Natural killer cell treated with Interleukin-12 subunit alpha and Interleukin-12 subunit beta and Interleukin-15 and Interleukin-18, amount 100 ng/mL, for 72 hours (primary cell): ENCODE data around the gene PTPN23. TPM values are rescaled to one million over a fixed set of nuclear protein-coding genes. Genes with fewer than 3 reads are reported as not detected.
A peak's percentile ranks its signal among the peaks of the same experiment; 100 is the strongest.
"Not testable (repeated sequence)": the region's sequence is repeated elsewhere in the genome, so short reads cannot be mapped to it uniquely, and the experiment has no call there.

ENCODE experiments used
- ATAC-seq, 2 donors: fragments of 150-1000 bp; cut with Tn5 transposase in 1 of 2; sonication (Bioruptor Pico), chemical (Tn5 transposase) in 1 of 2; 2 replicates each; pipeline ENCODE4 v1.10.0; 2021
- DNase-seq: peaks from one replicate; pipeline ENCODE4 v3.0.0; 2022; ENCODE audit warnings: low spot score
- H3K27ac Mint-ChIP-seq, 2 donors: 1 replicate in 1 of 2; 2 replicates in 1 of 2; pipeline ENCODE4 v1.8.0; 2022; ENCODE audit warnings: mixed read lengths in 2 of 2, mild to moderate bottlenecking in 1 of 2, moderate library complexity in 1 of 2
- H3K27me3 Mint-ChIP-seq, 2 donors: 1 replicate in 1 of 2; 2 replicates in 1 of 2; pipeline ENCODE4 v1.8.0; 2022; ENCODE audit warnings: mixed read lengths in 2 of 2
- H3K36me3 Mint-ChIP-seq: one replicate; pipeline ENCODE4 v1.8.0; 2022; ENCODE audit warnings: mixed read lengths
- H3K4me1 Mint-ChIP-seq, 2 donors: 1 replicate in 1 of 2; 2 replicates in 1 of 2; pipeline ENCODE4 v1.8.0; 2022; ENCODE audit warnings: low read depth in 2 of 2, mixed read lengths in 2 of 2, mild to moderate bottlenecking in 1 of 2
- H3K4me3 Mint-ChIP-seq: one replicate; pipeline ENCODE4 v1.8.0; 2022; ENCODE audit warnings: mixed read lengths
- H3K9me3 Mint-ChIP-seq: 2 replicates; pipeline ENCODE4 v1.8.0; 2022; ENCODE audit warnings: mixed read lengths
- total RNA-seq, 2 donors: library from RNA; stranded (reverse); gene quantifications; one replicate each; pipeline ENCODE4 v1.2.3, GENCODE V29; 2022

PTPN23 gene
- total RNA-seq, 2 donors from 2014 or later: 30.5 to 45.3 TPM

- H3K9me3 Mint-ChIP-seq: peaks cover 7% of the 10 kb centered on the region
- peaks cover 0 to 5% of the 10 kb centered on the region in 2 donors for H3K4me1 Mint-ChIP-seq
- no peak overlapping the region for H3K4me3 Mint-ChIP-seq
- no peak overlapping the region for H3K27ac Mint-ChIP-seq
- H3K27me3 Mint-ChIP-seq: no peaks in the 10 kb centered on the region
- DNase-seq: no peak
- no peak for ATAC-seq
- H3K36me3 Mint-ChIP-seq: peaks cover 14% of the 10 kb centered on the region
Observed at GRCh38 chr3:47356201-47356600, 24.6 kb upstream of the PTPN23 start.

- Mint-ChIP-seq H3K27me3 (no peaks in the 10 kb centered on the region), H3K36me3 (peaks cover 14% of the 10 kb centered on the region), H3K27ac (no peak overlapping the region), H3K4me3 (no peak overlapping the region), H3K4me1 (peaks cover 8 to 13% of the 10 kb centered on the region in 2 donors), H3K9me3 (peaks cover 7% of the 10 kb centered on the region)
- ATAC-seq (no peak), DNase-seq (no peak)
Observed at GRCh38 chr3:47359323-47359722, 21.5 kb upstream of the PTPN23 start.

- peaks cover 14% of the 10 kb centered on the region for H3K36me3 Mint-ChIP-seq
- not testable (repeated sequence) for H3K4me3 Mint-ChIP-seq, ATAC-seq, H3K27me3 Mint-ChIP-seq, H3K27ac Mint-ChIP-seq, DNase-seq, H3K9me3 Mint-ChIP-seq
- H3K4me1 Mint-ChIP-seq: peaks cover 8 to 13% of the 10 kb centered on the region in 2 donors
Observed at GRCh38 chr3:47360110-47360517, 20.7 kb upstream of the PTPN23 start.

- Mint-ChIP-seq H3K27me3 (no peaks in the 10 kb centered on the region), H3K36me3 (peaks cover 14% of the 10 kb centered on the region), H3K4me3 (peak overlapping the region; percentile 2), H3K9me3 (peaks cover 7% of the 10 kb centered on the region), H3K27ac (peak overlapping the region in 1 of 2 donors; percentile 84), H3K4me1 (peaks cover 8 to 13% of the 10 kb centered on the region in 2 donors)
- no peak for DNase-seq
- ATAC-seq: peak in 1 of 2 donors; percentile 40
Observed at GRCh38 chr3:47362701-47363100, 18.1 kb upstream of the PTPN23 start.

- Mint-ChIP-seq H3K36me3 (peaks cover under 1% of the 10 kb centered on the region), H3K4me1 (peaks cover 8% of the 10 kb centered on the region in 2 donors), H3K27me3 (peaks cover 0 to 3% of the 10 kb centered on the region in 2 donors), H3K27ac (no peak overlapping the region), H3K9me3 (no peaks in the 10 kb centered on the region), H3K4me3 (no peak overlapping the region)
- ATAC-seq: no peak
- DNase-seq: no peak
Observed at GRCh38 chr3:47365213-47366153, 15.3 kb upstream of the PTPN23 start.

- H3K4me3 Mint-ChIP-seq: no peak overlapping the region
- H3K36me3 Mint-ChIP-seq: no peaks in the 10 kb centered on the region
- H3K27me3 Mint-ChIP-seq: peaks cover 0 to 6% of the 10 kb centered on the region in 2 donors
- DNase-seq: no peak
- H3K27ac Mint-ChIP-seq: no peak overlapping the region
- H3K9me3 Mint-ChIP-seq: no peaks in the 10 kb centered on the region
- no peak for ATAC-seq
- peaks cover 8% of the 10 kb centered on the region in 2 donors for H3K4me1 Mint-ChIP-seq
Observed at GRCh38 chr3:47366833-47367232, 14.0 kb upstream of the PTPN23 start.

- Mint-ChIP-seq H3K4me3 (no peak overlapping the region), H3K36me3 (no peaks in the 10 kb centered on the region), H3K27me3 (peaks cover 0 to 6% of the 10 kb centered on the region in 2 donors), H3K27ac (no peak overlapping the region), H3K9me3 (no peaks in the 10 kb centered on the region), H3K4me1 (peaks cover 3% of the 10 kb centered on the region in 2 donors)
- ATAC-seq (no peak), DNase-seq (no peak)
Observed at GRCh38 chr3:47367631-47368030, 13.2 kb upstream of the PTPN23 start.

GRCh38 chr3:47370020-47370419 lies 10.8 kb upstream of the PTPN23 start:
- H3K27me3 Mint-ChIP-seq, H3K4me1 Mint-ChIP-seq, DNase-seq, H3K27ac Mint-ChIP-seq, H3K9me3 Mint-ChIP-seq, H3K4me3 Mint-ChIP-seq, ATAC-seq, H3K36me3 Mint-ChIP-seq: not testable (repeated sequence)

- DNase-seq: no peak
- H3K27ac Mint-ChIP-seq: no peak overlapping the region
- H3K36me3 Mint-ChIP-seq: no peaks in the 10 kb centered on the region
- ATAC-seq: peak in 1 of 2 donors; percentile 47
- peaks cover 0 to 9% of the 10 kb centered on the region in 2 donors for H3K4me1 Mint-ChIP-seq
- no peak overlapping the region for H3K4me3 Mint-ChIP-seq
- H3K27me3 Mint-ChIP-seq: peaks cover 0 to 11% of the 10 kb centered on the region in 2 donors
- no peaks in the 10 kb centered on the region for H3K9me3 Mint-ChIP-seq
Observed at GRCh38 chr3:47370887-47371697, 9.7 kb upstream of the PTPN23 start.

GRCh38 chr3:47374587-47374986 lies 6.2 kb upstream of the PTPN23 start:
- Mint-ChIP-seq H3K4me1 (peaks cover 3 to 18% of the 10 kb centered on the region in 2 donors), H3K27me3 (peaks cover 0 to 7% of the 10 kb centered on the region in 2 donors), H3K4me3 (no peak overlapping the region), H3K27ac (no peak overlapping the region), H3K9me3 (no peaks in the 10 kb centered on the region), H3K36me3 (no peaks in the 10 kb centered on the region)
- ATAC-seq (no peak), DNase-seq (no peak)

- no peak for ATAC-seq
- no peak for DNase-seq
- Mint-ChIP-seq H3K9me3 (no peaks in the 10 kb centered on the region), H3K36me3 (peaks cover 6% of the 10 kb centered on the region), H3K27me3 (peaks cover 0 to 7% of the 10 kb centered on the region in 2 donors), H3K4me3 (no peak overlapping the region), H3K27ac (no peak overlapping the region), H3K4me1 (peaks cover 13 to 29% of the 10 kb centered on the region in 2 donors)
Observed at GRCh38 chr3:47376393-47376792, 4.4 kb upstream of the PTPN23 start.

GRCh38 chr3:47377186-47377585 lies 3.6 kb upstream of the PTPN23 start:
- no peak overlapping the region for H3K27ac Mint-ChIP-seq

GRCh38 chr3:47378869-47379268 lies 2.0 kb upstream of the PTPN23 start:
- Mint-ChIP-seq H3K4me1 (peaks cover 30 to 46% of the 10 kb centered on the region in 2 donors), H3K36me3 (peaks cover 9% of the 10 kb centered on the region), H3K9me3 (no peaks in the 10 kb centered on the region), H3K27ac (peak overlapping the region; percentile 98 to 99), H3K27me3 (peaks cover 0 to 5% of the 10 kb centered on the region in 2 donors), H3K4me3 (peak overlapping the region; percentile 99)
- DNase-seq (no peak), ATAC-seq (no peak)

More at GRCh38 chr3:47377186-47377585, 3.6 kb upstream of the PTPN23 start:
- DNase-seq (no peak), ATAC-seq (no peak)
- Mint-ChIP-seq H3K9me3 (no peaks in the 10 kb centered on the region), H3K4me3 (no peak overlapping the region), H3K4me1 (peaks cover 19 to 35% of the 10 kb centered on the region in 2 donors), H3K27me3 (peaks cover 0 to 5% of the 10 kb centered on the region in 2 donors), H3K36me3 (peaks cover 6% of the 10 kb centered on the region)
